ENCODE measurements around the gene C2orf42.
"Not testable (repeated sequence)": the region's sequence is repeated elsewhere in the genome, so short reads cannot be mapped to it uniquely, and the experiment has no call there.

The C2orf42 gene

GRCh38 chr2:70190418-70191243, at the start of gene C2orf42:
Gene C2orf42, minus strand, starts transcription at chr2:70191019. Its CDS starts 9,034 bp downstream, at chr2:70181985.
- peak; percentile 94 for DNase-seq (ENCODE audit: low read depth in 2 of 2)

GRCh38 chr2:70240599-70240998, 49.8 kb upstream of the C2orf42 start:
- DNase-seq (ENCODE audit: low read depth in 2 of 2), result no peak

DNA sequence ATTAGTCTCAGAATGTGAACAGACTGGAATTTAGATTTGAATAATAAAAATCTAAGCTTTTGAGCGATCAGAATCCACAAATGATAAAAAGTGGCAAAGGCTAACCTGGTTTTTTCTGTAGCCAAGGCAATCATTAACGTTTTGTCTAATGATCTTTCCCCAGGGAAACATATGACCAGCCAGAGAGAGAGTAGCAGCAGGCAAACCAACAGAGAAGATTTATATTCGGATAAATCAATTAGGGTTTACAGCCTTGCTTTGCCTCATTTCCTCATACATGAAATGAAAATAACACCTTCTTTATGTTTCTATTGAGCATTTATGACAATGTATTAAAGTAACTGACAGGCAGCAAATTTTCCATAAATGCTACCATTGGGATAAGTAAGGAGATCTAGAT, 43.1 kb upstream of the C2orf42 start:
- no peak for DNase-seq (ENCODE audit: low read depth in 2 of 2)

DNA sequence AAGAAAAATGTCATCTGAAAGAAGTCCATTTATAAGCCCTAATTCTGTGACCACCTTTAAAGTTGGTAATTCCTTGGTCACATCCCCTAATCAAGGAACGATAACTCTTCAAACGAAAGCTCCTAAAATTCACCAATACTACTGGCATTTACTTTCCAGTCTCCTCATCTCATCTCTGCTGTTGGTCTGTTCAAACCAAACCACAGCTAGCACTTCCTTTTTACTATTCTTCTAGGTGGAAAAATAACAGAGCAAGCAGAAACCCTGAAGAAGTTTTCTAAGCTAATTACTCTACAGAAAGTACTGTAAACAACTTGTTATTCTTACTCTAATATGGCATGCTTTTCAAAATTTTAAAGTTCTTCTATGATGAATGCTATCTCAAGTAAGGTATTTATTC, 36.0 kb upstream of the C2orf42 start:
- no peak for DNase-seq (ENCODE audit: low read depth in 2 of 2)

GRCh38 chr2:70223305-70223704, 32.5 kb upstream of the C2orf42 start:
- DNase-seq (ENCODE audit: low read depth in 2 of 2), result not testable (repeated sequence)

DNA sequence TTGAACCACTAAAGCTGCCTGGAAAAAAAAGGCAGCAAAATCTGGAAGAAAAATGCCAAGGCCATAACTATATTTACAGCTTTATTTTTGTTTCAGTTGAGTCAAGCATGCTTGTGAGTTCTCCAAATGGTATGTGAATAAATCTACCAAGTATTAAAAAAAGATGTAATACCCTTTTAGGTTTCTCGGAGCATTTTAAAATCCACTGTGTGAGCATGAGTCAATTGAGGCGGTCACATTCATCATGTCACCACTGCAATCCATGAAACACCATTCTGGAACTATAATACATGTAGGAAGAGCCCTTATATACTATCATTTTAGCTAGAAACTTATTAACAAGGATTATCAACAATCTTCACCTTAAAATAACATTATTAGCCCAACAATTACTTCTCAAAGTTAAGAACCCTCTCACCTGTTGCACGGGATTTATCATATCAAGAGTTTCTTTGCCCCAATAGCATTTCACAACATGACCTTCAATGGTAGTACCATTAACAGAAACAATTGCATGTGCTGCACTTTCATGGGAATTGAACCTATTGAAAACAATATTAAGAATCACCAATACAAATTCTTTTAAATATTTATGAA, 24.2 kb upstream of the C2orf42 start:
- DNase-seq (ENCODE audit: low read depth in 2 of 2), result peak; percentile 87 to 89

DNA sequence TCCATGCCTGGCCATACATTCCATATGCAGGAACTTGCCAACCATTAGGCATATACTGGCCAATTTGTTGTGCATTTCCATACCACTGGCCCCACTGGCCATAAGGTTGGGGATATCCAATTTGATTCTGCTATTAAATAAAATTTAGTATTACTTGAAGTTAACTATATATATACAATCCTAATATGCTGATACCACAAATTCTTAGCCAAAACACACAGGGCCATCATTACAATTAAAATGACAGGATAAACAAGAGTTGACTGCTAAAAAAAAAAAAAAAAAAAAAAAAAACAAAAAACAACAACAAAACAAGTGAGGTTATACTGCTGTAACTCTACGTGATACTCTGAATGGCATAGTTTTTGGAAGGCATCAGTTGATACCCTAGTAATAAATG, 23.5 kb upstream of the C2orf42 start:
- no peak for DNase-seq (ENCODE audit: low read depth in 2 of 2)

DNA sequence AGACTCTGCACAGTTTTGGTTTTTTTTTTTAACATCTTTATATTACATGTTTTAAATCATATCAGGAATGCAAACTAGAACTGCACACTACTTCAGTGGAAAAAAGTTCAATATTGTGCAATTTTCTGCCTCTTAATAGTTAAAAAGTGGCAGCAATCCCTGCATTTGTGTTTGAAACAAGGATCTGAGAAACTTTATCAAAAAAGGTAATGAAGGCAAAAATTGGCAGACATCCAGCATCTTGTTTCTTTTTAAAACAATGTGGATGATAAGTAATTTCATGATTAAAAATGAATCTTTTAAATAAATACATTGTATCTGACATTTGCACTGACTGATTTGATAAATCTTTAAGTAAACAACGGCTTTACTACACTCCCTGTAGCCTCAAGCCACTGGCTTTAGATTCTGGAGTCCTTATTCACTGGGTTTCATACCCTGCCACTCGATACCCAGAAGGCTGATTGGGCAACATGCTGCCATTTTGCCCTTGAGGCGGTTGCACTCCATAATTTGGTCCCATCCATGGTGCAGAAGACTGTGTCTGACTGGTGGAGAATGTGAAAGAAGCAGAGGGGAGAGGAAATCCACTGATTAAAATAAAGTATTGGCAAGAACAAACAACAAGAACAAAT, 21.6 kb upstream of the C2orf42 start:
- no peak for DNase-seq (ENCODE audit: low read depth in 2 of 2)

GRCh38 chr2:70211595-70211994, 20.8 kb upstream of the C2orf42 start:
- DNase-seq (ENCODE audit: low read depth in 2 of 2), result no peak

- no peak for DNase-seq (ENCODE audit: low read depth in 2 of 2)
Observed at GRCh38 chr2:70204452-70204851, 13.6 kb upstream of the C2orf42 start.

DNA sequence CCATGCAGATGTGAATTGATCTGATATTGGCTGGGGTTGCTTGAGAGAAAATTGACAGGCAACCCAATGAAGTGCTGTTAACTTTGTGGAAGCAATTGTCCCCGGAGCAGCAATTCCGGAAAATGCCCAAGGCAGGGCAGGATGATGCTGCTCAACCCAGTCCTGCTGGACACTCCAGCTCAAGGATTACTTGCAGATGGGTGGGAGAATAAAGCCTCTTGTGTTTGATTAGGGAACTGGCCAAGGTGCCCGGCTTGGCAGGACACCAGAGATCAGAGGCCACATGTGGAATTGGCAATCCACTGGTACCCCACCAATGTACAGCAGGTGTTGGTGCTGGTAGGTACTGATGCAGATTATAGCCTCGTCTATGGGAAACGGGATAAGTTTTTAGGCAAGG, 12.3 kb upstream of the C2orf42 start:
- DNase-seq (ENCODE audit: low read depth in 2 of 2), result no peak

DNA sequence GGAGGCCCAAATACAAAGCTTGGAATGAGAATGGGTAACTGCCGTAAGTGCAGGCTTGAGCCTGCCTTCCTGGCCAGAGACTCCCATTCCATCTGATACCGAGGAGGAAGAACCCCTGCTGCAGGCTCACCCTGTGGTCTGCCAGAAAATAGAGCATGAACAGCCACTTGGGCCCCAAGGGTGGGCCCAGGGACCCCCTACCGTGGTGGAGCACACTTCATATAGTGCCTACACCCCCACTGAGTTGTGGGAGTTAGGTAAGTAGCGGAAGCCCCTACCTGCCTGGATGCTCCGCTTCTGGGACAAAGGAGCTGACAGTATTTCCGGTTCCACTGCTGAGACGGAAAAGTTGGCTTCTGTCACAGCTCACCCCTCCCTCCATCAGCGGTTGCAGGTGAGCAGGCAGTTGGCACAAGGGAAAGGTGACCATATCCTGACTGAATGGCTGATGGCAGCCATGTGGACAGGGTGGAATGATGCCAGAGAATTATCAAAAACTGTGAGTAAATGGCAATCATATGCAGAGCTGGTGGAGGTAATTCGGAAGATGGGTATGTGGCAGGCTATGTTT, 11.5 kb upstream of the C2orf42 start:
- no peak for DNase-seq (ENCODE audit: low read depth in 2 of 2)

DNA sequence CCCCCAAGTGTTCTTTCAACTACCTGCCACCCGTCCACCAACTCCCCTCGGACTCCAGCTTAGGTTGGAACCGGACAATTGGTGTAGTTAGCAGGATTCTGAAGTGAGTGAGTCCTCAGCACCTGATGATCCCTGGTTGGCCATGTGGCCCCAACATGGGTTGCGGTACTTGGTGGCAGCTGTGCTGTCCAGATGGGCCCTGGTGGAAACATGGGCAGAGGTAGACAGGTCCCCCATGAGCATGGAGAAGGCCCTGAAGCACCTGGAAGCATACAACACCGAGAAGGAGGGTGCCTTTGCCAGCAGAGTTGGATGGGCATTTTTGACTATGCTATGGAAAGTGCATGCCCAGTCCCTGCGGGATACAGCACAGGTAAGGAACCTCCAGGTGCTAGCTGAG, 11.0 kb upstream of the C2orf42 start:
- no peak for DNase-seq (ENCODE audit: low read depth in 2 of 2)

GRCh38 chr2:70201225-70201768, 10.5 kb upstream of the C2orf42 start:
- DNase-seq (ENCODE audit: low read depth in 2 of 2), result no peak

- DNase-seq (ENCODE audit: low read depth in 2 of 2), result no peak
Observed at GRCh38 chr2:70199320-70199864, 8.6 kb upstream of the C2orf42 start.

DNA sequence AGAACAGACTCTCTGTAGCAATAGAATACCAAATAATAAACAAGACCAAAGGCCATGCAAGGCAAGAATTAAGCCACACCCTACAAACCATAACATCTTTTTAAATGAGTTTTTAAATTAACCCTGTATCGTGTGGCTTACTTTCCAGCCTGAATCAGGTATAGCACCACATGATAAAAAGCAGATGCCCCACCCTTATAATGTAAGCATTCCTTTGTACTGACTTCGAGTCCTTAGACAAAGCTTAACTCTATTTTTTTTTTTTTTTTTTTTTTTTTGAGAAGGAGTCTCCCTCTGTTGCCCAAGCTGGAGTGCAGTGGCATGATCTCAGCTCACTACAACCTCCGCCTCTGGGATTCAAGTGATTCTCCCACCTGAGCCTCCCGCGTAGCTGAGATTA, 1.7 kb upstream of the C2orf42 start:
- no peak for DNase-seq (ENCODE audit: low read depth in 2 of 2)

DNA sequence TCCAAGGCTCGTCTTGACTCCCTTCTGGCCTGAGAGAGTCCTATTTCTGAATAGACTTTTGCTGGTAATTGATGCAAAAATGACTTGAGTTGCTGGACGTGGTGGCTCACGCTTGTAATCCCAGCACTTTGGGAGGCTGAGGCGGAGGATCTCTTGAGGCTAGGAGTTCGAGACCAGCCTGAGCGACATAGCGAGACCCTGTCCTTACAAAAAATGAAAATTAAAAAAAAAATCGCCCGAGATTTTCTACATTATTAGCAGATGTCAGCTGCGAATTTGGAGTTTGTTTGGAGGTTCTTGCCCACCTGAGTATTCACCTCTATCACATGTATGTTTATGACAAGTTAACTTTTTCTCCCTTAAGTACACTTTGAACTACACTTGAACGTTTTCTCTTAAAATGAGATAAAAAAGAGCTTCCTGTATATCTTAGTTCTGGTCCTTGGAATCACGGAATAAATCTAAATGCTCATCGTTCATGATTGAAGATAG, 471 bp upstream of the C2orf42 start:
- DNase-seq (ENCODE audit: low read depth in 2 of 2), result no peak

GRCh38 chr2:70188460-70188859, 2.4 kb downstream of the C2orf42 start:
- DNase-seq (ENCODE audit: low read depth in 2 of 2), result no peak

DNA sequence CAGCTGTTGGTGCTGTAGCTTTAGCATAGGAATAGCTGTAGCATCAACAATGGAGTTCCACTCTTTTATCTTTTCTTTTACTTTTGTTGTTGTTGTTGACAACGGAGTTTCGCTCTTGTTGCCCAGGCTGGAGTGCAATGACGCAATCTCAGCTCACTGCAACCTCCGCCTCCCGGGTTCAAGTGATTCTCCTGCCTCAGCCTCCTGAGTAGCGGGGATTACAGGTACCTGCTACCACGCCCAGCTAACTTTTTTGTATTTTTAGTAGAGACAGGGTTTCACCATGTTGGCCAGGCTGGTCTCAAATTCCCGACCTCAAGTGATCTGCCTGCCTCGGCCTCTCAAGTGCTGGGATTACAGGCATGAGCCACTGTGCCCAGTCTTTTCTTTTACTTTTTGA, 3.6 kb downstream of the C2orf42 start:
- DNase-seq (ENCODE audit: low read depth in 2 of 2), result not testable (repeated sequence)

GRCh38 chr2:70182689-70183088, 8.1 kb downstream of the C2orf42 start:
- DNase-seq (ENCODE audit: low read depth in 2 of 2), result no peak

DNA sequence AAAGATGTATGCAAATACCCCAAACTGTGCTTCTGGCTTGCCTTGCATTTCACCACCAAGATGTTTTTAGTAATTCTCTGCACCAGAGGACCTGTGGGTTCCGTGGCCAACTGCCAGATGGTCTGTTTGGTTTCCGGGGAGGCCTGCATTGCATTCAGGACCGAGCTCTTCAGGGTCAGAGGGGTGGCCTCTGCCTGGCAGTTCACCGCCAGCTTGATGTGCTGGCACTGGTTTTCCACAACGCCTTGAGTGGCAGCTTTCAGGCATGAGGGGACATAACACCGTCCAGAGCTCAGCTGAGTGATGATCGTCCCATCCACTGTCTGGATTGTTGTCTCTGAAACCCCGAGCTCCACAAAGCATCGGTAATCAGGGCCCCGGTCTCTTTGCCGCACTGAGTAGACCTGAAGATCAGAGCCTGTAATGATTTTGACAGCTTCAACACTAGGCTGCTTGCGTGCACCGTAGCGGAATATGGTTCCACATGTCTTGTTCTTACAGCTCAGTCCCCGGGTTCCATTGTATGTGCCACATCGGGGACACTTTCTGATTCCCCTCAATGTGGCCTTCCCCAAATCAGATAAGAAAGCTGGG, 9.4 kb downstream of the C2orf42 start:
- no peak for DNase-seq (ENCODE audit: low read depth in 2 of 2)
